ENCODE data around the gene ZNF385B.

Gene ZNF385B

DNA sequence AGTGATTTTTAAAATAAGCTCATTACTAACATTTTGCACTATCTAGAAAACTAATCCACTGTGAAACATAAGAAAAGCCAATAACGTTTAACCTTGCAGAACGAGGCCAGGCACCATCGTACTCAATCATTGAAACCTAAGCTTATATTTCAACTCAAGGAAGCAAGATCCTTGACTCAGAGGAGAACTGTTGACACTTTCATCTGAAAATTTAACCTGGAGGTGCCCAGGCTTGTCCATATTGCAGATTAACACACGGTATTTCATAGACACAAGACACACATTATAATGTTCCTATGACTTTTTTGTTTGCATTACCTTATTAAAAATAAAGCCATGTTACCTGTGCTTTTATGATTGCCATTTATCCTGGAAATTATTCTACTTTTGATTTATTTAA is 89.6 kb downstream of the ZNF385B start:
- no peak overlapping the region for H2AFZ ChIP-seq (ENCODE audit: low read depth, low read length)
- no peaks in the 10 kb centered on the region for H3K4me1 ChIP-seq (ENCODE audit: low read length)
- no peak overlapping the region for H3K27ac ChIP-seq (ENCODE audit: low read length)
- TF ChIP-seq, protein P1, sequence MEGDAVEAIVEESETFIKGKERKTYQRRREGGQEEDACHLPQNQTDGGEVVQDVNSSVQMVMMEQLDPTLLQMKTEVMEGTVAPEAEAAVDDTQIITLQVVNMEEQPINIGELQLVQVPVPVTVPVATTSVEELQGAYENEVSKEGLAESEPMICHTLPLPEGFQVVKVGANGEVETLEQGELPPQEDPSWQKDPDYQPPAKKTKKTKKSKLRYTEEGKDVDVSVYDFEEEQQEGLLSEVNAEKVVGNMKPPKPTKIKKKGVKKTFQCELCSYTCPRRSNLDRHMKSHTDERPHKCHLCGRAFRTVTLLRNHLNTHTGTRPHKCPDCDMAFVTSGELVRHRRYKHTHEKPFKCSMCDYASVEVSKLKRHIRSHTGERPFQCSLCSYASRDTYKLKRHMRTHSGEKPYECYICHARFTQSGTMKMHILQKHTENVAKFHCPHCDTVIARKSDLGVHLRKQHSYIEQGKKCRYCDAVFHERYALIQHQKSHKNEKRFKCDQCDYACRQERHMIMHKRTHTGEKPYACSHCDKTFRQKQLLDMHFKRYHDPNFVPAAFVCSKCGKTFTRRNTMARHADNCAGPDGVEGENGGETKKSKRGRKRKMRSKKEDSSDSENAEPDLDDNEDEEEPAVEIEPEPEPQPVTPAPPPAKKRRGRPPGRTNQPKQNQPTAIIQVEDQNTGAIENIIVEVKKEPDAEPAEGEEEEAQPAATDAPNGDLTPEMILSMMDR (IDR thresholded peaks at IDR 0.05; ENCODE audit: low read depth, low read length): no peak
- TF ChIP-seq EZH2phosphoT487 (IDR thresholded peaks at IDR 0.05; ENCODE audit: low read depth): no peak
- H3K36me3 ChIP-seq (replicated peaks; ENCODE audit: low read depth, low read length): no peaks in the 10 kb centered on the region
- H3K27me3 ChIP-seq (ENCODE audit: low read depth, low read length): no peaks in the 10 kb centered on the region
- no peaks in the 10 kb centered on the region for H3K79me2 ChIP-seq (ENCODE audit: low read length)
- no peaks in the 10 kb centered on the region for H3K9me3 ChIP-seq (ENCODE audit: insufficient read depth, low read length)
- no peaks in the 10 kb centered on the region for H4K20me1 ChIP-seq (ENCODE audit: insufficient read depth, low read length)
- H3K4me2 ChIP-seq (ENCODE audit: low read length): no peak overlapping the region
- H3K9ac ChIP-seq (ENCODE audit: low read length): no peak overlapping the region
- no peak overlapping the region for H3K4me3 ChIP-seq (ENCODE audit: low read length)

DNA sequence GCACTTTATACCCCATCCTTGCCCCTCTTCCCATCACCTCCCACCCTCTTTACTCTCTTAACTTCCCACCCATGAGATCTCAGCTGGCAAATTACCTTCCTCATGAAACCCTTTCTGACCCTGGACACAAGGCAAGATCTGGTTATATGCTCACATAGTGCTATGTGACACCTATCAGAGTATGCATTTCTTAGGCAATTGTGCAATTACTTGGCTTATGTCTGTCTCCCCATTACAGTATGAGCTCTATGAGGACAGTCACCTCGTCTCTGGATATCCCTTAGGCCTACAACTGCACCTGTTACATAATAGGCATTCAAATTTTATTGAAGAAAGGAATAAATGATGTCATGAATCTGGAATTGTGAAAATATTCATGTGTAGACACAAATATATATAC is 91.4 kb downstream of the ZNF385B start:
- no peaks in the 10 kb centered on the region for H3K9me3 ChIP-seq (ENCODE audit: insufficient read depth, low read length)
- H3K27ac ChIP-seq (ENCODE audit: low read length): no peak overlapping the region
- TF ChIP-seq, protein P1 (IDR thresholded peaks at IDR 0.05; ENCODE audit: low read depth, low read length): no peak
- no peak for TF ChIP-seq EZH2phosphoT487 (IDR thresholded peaks at IDR 0.05; ENCODE audit: low read depth)
- H3K4me3 ChIP-seq (ENCODE audit: low read length): no peak overlapping the region
- no peak overlapping the region for H3K9ac ChIP-seq (ENCODE audit: low read length)
- H2AFZ ChIP-seq (ENCODE audit: low read depth, low read length): no peak overlapping the region
- no peaks in the 10 kb centered on the region for H3K27me3 ChIP-seq (ENCODE audit: low read depth, low read length)
- peaks cover 9% of the 10 kb centered on the region for H3K4me1 ChIP-seq (ENCODE audit: low read length)
- H3K79me2 ChIP-seq (ENCODE audit: low read length): no peaks in the 10 kb centered on the region
- no peak overlapping the region for H3K4me2 ChIP-seq (ENCODE audit: low read length)
- H4K20me1 ChIP-seq (ENCODE audit: insufficient read depth, low read length): no peaks in the 10 kb centered on the region
- no peaks in the 10 kb centered on the region for H3K36me3 ChIP-seq (replicated peaks; ENCODE audit: low read depth, low read length)

GRCh38 chr2:179769323-179769722 is 92.1 kb downstream of the ZNF385B start:
- no peak for TF ChIP-seq EZH2phosphoT487 (IDR thresholded peaks at IDR 0.05; ENCODE audit: low read depth)
- TF ChIP-seq, protein P1 (IDR thresholded peaks at IDR 0.05; ENCODE audit: low read depth, low read length): no peak
- Histone ChIP-seq H3K27ac (ENCODE audit: low read length) (no peak overlapping the region), H3K4me1 (ENCODE audit: low read length) (peaks cover 15% of the 10 kb centered on the region), H3K4me2 (ENCODE audit: low read length) (no peak overlapping the region), H3K79me2 (ENCODE audit: low read length) (no peaks in the 10 kb centered on the region), H3K4me3 (ENCODE audit: low read length) (no peak overlapping the region), H3K36me3 (replicated peaks; ENCODE audit: low read depth, low read length) (no peaks in the 10 kb centered on the region), H3K27me3 (ENCODE audit: low read depth, low read length) (no peaks in the 10 kb centered on the region), H4K20me1 (ENCODE audit: insufficient read depth, low read length) (no peaks in the 10 kb centered on the region), H3K9me3 (ENCODE audit: insufficient read depth, low read length) (no peaks in the 10 kb centered on the region), H3K9ac (ENCODE audit: low read length) (no peak overlapping the region), H2AFZ (ENCODE audit: low read depth, low read length) (no peak overlapping the region)

- TF ChIP-seq, protein P1 (IDR thresholded peaks at IDR 0.05; ENCODE audit: low read depth, low read length): no peak
- no peak for TF ChIP-seq EZH2phosphoT487 (IDR thresholded peaks at IDR 0.05; ENCODE audit: low read depth)
- Histone ChIP-seq H3K27ac (ENCODE audit: low read length) (no peak overlapping the region), H3K4me1 (ENCODE audit: low read length) (peaks cover 15% of the 10 kb centered on the region), H2AFZ (ENCODE audit: low read depth, low read length) (no peak overlapping the region), H3K4me3 (ENCODE audit: low read length) (no peak overlapping the region), H4K20me1 (ENCODE audit: insufficient read depth, low read length) (no peaks in the 10 kb centered on the region), H3K79me2 (ENCODE audit: low read length) (no peaks in the 10 kb centered on the region), H3K4me2 (ENCODE audit: low read length) (no peak overlapping the region), H3K36me3 (replicated peaks; ENCODE audit: low read depth, low read length) (no peaks in the 10 kb centered on the region), H3K27me3 (ENCODE audit: low read depth, low read length) (no peaks in the 10 kb centered on the region), H3K9me3 (ENCODE audit: insufficient read depth, low read length) (no peaks in the 10 kb centered on the region), H3K9ac (ENCODE audit: low read length) (no peak overlapping the region)
Measured at GRCh38 chr2:179768765-179769164, 92.6 kb downstream of the ZNF385B start.
